ENCODE measurements around the gene LRRC58. TPM values are rescaled to one million over a fixed set of nuclear protein-coding genes. Genes with fewer than 3 reads are reported as not detected.

The LRRC58 gene
- total RNA-seq, 1 donor from 2014 or later = 29.4 TPM

GRCh38 chr3:120355486-120355885 is 6.3 kb upstream of the LRRC58 start:
- Mint-ChIP-seq H3K27ac (no peak overlapping the region), H3K4me1 (no peaks in the 10 kb centered on the region), H3K4me3 (no peak overlapping the region), H3K9me3 (no peaks in the 10 kb centered on the region), H3K36me3 (ENCODE audit: low read depth) (no peaks in the 10 kb centered on the region), H3K27me3 (peaks cover 51% of the 10 kb centered on the region)
- no peak for DNase-seq
- intact Hi-C loops (cut with micrococcal nuclease) = no loop called here

- intact Hi-C loops (cut with micrococcal nuclease) = no loop called here
Measured at GRCh38 chr3:120353463-120353862, 4.3 kb upstream of the LRRC58 start.

GRCh38 chr3:120352017-120352416 is 2.9 kb upstream of the LRRC58 start:
- no peak for DNase-seq
- intact Hi-C loops (cut with micrococcal nuclease) = no loop called here

More at GRCh38 chr3:120353463-120353862, 4.3 kb upstream of the LRRC58 start:
- H3K4me3 Mint-ChIP-seq = no peak overlapping the region
- H3K9me3 Mint-ChIP-seq = no peaks in the 10 kb centered on the region
- H3K4me1 Mint-ChIP-seq = peaks cover 5% of the 10 kb centered on the region
- no peaks in the 10 kb centered on the region for H3K36me3 Mint-ChIP-seq (ENCODE audit: low read depth)
- no peak overlapping the region for H3K27ac Mint-ChIP-seq
- H3K27me3 Mint-ChIP-seq = peaks cover 53% of the 10 kb centered on the region
- DNase-seq = no peak

GRCh38 chr3:120350401-120350941 is 1.3 kb upstream of the LRRC58 start:
- intact Hi-C loops (cut with micrococcal nuclease) = loop anchor here (2.0 kb wide), 1 partner anchor 14 kb away; no protein-coding TSS in a partner anchor
- DNase-seq = no peak
- Mint-ChIP-seq H3K36me3 (ENCODE audit: low read depth) (peaks cover 20% of the 10 kb centered on the region), H3K4me1 (peaks cover 31% of the 10 kb centered on the region), H3K9me3 (no peaks in the 10 kb centered on the region), H3K27ac (no peak overlapping the region), H3K27me3 (peaks cover 34% of the 10 kb centered on the region), H3K4me3 (peak overlapping the region; percentile 91)

More at GRCh38 chr3:120352017-120352416, 2.9 kb upstream of the LRRC58 start:
- Mint-ChIP-seq H3K27me3 (peaks cover 46% of the 10 kb centered on the region), H3K4me1 (peaks cover 16% of the 10 kb centered on the region), H3K27ac (no peak overlapping the region), H3K36me3 (ENCODE audit: low read depth) (peaks cover 9% of the 10 kb centered on the region), H3K9me3 (no peaks in the 10 kb centered on the region), H3K4me3 (no peak overlapping the region)

GRCh38 chr3:120349855-120350125 is 636 bp upstream of the LRRC58 start:
- no peaks in the 10 kb centered on the region for H3K9me3 Mint-ChIP-seq
- DNase-seq = no peak
- H3K27me3 Mint-ChIP-seq = peaks cover 27% of the 10 kb centered on the region
- H3K4me1 Mint-ChIP-seq = peaks cover 38% of the 10 kb centered on the region
- H3K4me3 Mint-ChIP-seq = peak overlapping the region; percentile 91
- intact Hi-C loops (cut with micrococcal nuclease) = loop anchor here (2.0 to 10.0 kb wide), 4 partner anchors 15 to 887 kb away; partner anchors contain the start of genes NDUFB4 and TMEM39A
- peak overlapping the region; percentile 89 for H3K27ac Mint-ChIP-seq
- peaks cover 25% of the 10 kb centered on the region for H3K36me3 Mint-ChIP-seq (ENCODE audit: low read depth)

GRCh38 chr3:120348065-120348990 is 826 bp downstream of the LRRC58 start:
- H3K4me3 Mint-ChIP-seq = peak overlapping the region; percentile 91
- peak; percentile 88 for DNase-seq
- peaks cover 28% of the 10 kb centered on the region for H3K36me3 Mint-ChIP-seq (ENCODE audit: low read depth)
- H3K27me3 Mint-ChIP-seq = peaks cover 18% of the 10 kb centered on the region
- H3K4me1 Mint-ChIP-seq = peaks cover 50% of the 10 kb centered on the region
- peak overlapping the region; percentile 89 for H3K27ac Mint-ChIP-seq
- intact Hi-C loops (cut with micrococcal nuclease) = loop anchor here (1.0 to 10.0 kb wide), 5 partner anchors 10 to 886 kb away; partner anchors contain the start of genes NDUFB4 and TMEM39A
- no peaks in the 10 kb centered on the region for H3K9me3 Mint-ChIP-seq

- H3K9me3 Mint-ChIP-seq = peaks cover 9% of the 10 kb centered on the region
Measured at GRCh38 chr3:120344349-120344748, 4.8 kb downstream of the LRRC58 start.

GRCh38 chr3:120341658-120342346 is 7.4 kb downstream of the LRRC58 start:
- H3K27me3 Mint-ChIP-seq = no peaks in the 10 kb centered on the region
- no peak for DNase-seq
- H3K4me1 Mint-ChIP-seq = peaks cover 43% of the 10 kb centered on the region
- no peak overlapping the region for H3K4me3 Mint-ChIP-seq
- H3K36me3 Mint-ChIP-seq (ENCODE audit: low read depth) = peaks cover 55% of the 10 kb centered on the region
- intact Hi-C loops (cut with micrococcal nuclease) = loop anchor here (5.0 to 10.0 kb wide), 3 partner anchors 253 to 433 kb away; partner anchors contain the start of gene NDUFB4
- H3K9me3 Mint-ChIP-seq = peaks cover 11% of the 10 kb centered on the region
- no peak overlapping the region for H3K27ac Mint-ChIP-seq

More at GRCh38 chr3:120344349-120344748, 4.8 kb downstream of the LRRC58 start:
- no peaks in the 10 kb centered on the region for H3K27me3 Mint-ChIP-seq
- peak overlapping the region; percentile 80 for H3K27ac Mint-ChIP-seq
- peak; percentile 74 for DNase-seq
- H3K36me3 Mint-ChIP-seq (ENCODE audit: low read depth) = peaks cover 54% of the 10 kb centered on the region
- H3K4me3 Mint-ChIP-seq = peak overlapping the region; percentile 36
- H3K4me1 Mint-ChIP-seq = peaks cover 48% of the 10 kb centered on the region
- intact Hi-C loops (cut with micrococcal nuclease) = loop anchor here (1.0 to 10.0 kb wide), 6 partner anchors 72 to 432 kb away; partner anchors contain the start of genes GTF2E1, NDUFB4 and RABL3

- Mint-ChIP-seq H3K36me3 (ENCODE audit: low read depth) (peaks cover 47% of the 10 kb centered on the region), H3K27ac (no peak overlapping the region), H3K27me3 (no peaks in the 10 kb centered on the region), H3K9me3 (peaks cover 11% of the 10 kb centered on the region), H3K4me1 (peaks cover 22% of the 10 kb centered on the region), H3K4me3 (no peak overlapping the region)
- intact Hi-C loops (cut with micrococcal nuclease) = no loop called here
- no peak for DNase-seq
Measured at GRCh38 chr3:120339362-120339761, 9.8 kb downstream of the LRRC58 start.

GRCh38 chr3:120338517-120338916 is 10.6 kb downstream of the LRRC58 start:
- peaks cover 16% of the 10 kb centered on the region for H3K4me1 Mint-ChIP-seq
- peak overlapping the region; percentile 20 for H3K27ac Mint-ChIP-seq
- peaks cover 11% of the 10 kb centered on the region for H3K9me3 Mint-ChIP-seq
- H3K4me3 Mint-ChIP-seq = no peak overlapping the region
- intact Hi-C loops (cut with micrococcal nuclease) = loop anchor here (1.0 kb wide), 1 partner anchor 10 kb away; no protein-coding TSS in a partner anchor
- no peaks in the 10 kb centered on the region for H3K27me3 Mint-ChIP-seq
- peaks cover 52% of the 10 kb centered on the region for H3K36me3 Mint-ChIP-seq (ENCODE audit: low read depth)
- DNase-seq = no peak

GRCh38 chr3:120332646-120333045 is 16.5 kb downstream of the LRRC58 start:
- H3K27ac Mint-ChIP-seq = no peak overlapping the region
- intact Hi-C loops (cut with micrococcal nuclease) = no loop called here
- no peaks in the 10 kb centered on the region for H3K9me3 Mint-ChIP-seq
- peaks cover 10% of the 10 kb centered on the region for H3K4me1 Mint-ChIP-seq
- no peaks in the 10 kb centered on the region for H3K27me3 Mint-ChIP-seq
- DNase-seq = no peak
- no peak overlapping the region for H3K4me3 Mint-ChIP-seq
- H3K36me3 Mint-ChIP-seq (ENCODE audit: low read depth) = peaks cover 40% of the 10 kb centered on the region

GRCh38 chr3:120331076-120331475 is 18.1 kb downstream of the LRRC58 start:
- H3K27me3 Mint-ChIP-seq = no peaks in the 10 kb centered on the region
- H3K27ac Mint-ChIP-seq = no peak overlapping the region
- peaks cover 6% of the 10 kb centered on the region for H3K4me1 Mint-ChIP-seq
- no peak overlapping the region for H3K4me3 Mint-ChIP-seq
- DNase-seq = no peak
- intact Hi-C loops (cut with micrococcal nuclease) = no loop called here
- peaks cover 40% of the 10 kb centered on the region for H3K36me3 Mint-ChIP-seq (ENCODE audit: low read depth)
- H3K9me3 Mint-ChIP-seq = no peaks in the 10 kb centered on the region

- Mint-ChIP-seq H3K27me3 (no peaks in the 10 kb centered on the region), H3K36me3 (ENCODE audit: low read depth) (peaks cover 36% of the 10 kb centered on the region), H3K27ac (no peak overlapping the region), H3K9me3 (no peaks in the 10 kb centered on the region), H3K4me1 (peaks cover 7% of the 10 kb centered on the region), H3K4me3 (no peak overlapping the region)
- intact Hi-C loops (cut with micrococcal nuclease) = no loop called here
- DNase-seq = no peak
Measured at GRCh38 chr3:120326784-120327183, 22.4 kb downstream of the LRRC58 start.
